ENCODE measurements around the gene TTC36. TPM values are rescaled to one million over a fixed set of nuclear protein-coding genes. Genes with fewer than 3 reads are reported as not detected.

TTC36 gene
- total and polyA plus RNA-seq, 3 experiments from 2014 or later = 0.44 to 0.59 TPM; not detected in 1

- Mint-ChIP-seq H3K36me3 (peaks cover 21 to 89% (median 28%) of the 10 kb centered on the region in 3 donors), H3K27ac (peak overlapping the region in 2 of 8 donors; percentile 52 to 78), H3K4me3 (no peak overlapping the region), H3K4me1 (peaks cover 6 to 9% (median 6%) of the 10 kb centered on the region in 3 donors), H3K27me3 (no peaks in the 10 kb centered on the region), H3K9me3 (no peaks in the 10 kb centered on the region)
- H3K27me3 ChIP-seq (ENCODE audit: insufficient read depth, low read length, poor library complexity, severe bottlenecking) = no peaks in the 10 kb centered on the region
- H3K4me1 ChIP-seq (ENCODE audit: insufficient read depth, low read length) = peaks cover 5% of the 10 kb centered on the region
- POLR2A ChIA-PET = no interaction called here
- CTCF ChIA-PET = no interaction called here
- no peak overlapping the region for H3K27ac ChIP-seq (ENCODE audit: low read depth, low read length)
- no peak for DNase-seq
- H3K4me3 ChIP-seq (ENCODE audit: low read length) = no peak overlapping the region
- H3K36me3 ChIP-seq (ENCODE audit: insufficient read depth, low read length) = peaks cover 68% of the 10 kb centered on the region
- H3K9me3 ChIP-seq (ENCODE audit: low read length) = no peaks in the 10 kb centered on the region
Observed at GRCh38 chr11:118511601-118512000, 15.7 kb upstream of the TTC36 start.

- POLR2A ChIA-PET = no interaction called here
- H3K36me3 Mint-ChIP-seq = peaks cover 21 to 77% (median 30%) of the 10 kb centered on the region in 3 donors
Observed at GRCh38 chr11:118514103-118514502, 13.2 kb upstream of the TTC36 start.

GRCh38 chr11:118519549-118519948 lies 7.7 kb upstream of the TTC36 start:
- no peaks in the 10 kb centered on the region for H3K9me3 ChIP-seq (ENCODE audit: low read length)
- no peaks in the 10 kb centered on the region for H3K4me1 ChIP-seq (ENCODE audit: insufficient read depth, low read length)
- ChIA-PET CTCF (no interaction called here), POLR2A (interaction anchor here (0.9 to 1.0 kb wide), 2 partner anchors 10 to 136 kb away, joined by 3 read pairs; no protein-coding TSS in a partner anchor)
- Mint-ChIP-seq H3K4me1 (no peaks in the 10 kb centered on the region), H3K9me3 (no peaks in the 10 kb centered on the region), H3K27me3 (no peaks in the 10 kb centered on the region), H3K4me3 (no peak overlapping the region), H3K27ac (peak overlapping the region in 4 of 8 donors; percentile 33 to 63 (median 40)), H3K36me3 (peaks cover 0 to 80% (median 13%) of the 10 kb centered on the region in 3 donors)
- peaks cover 59% of the 10 kb centered on the region for H3K36me3 ChIP-seq (ENCODE audit: insufficient read depth, low read length)
- no peak overlapping the region for H3K4me3 ChIP-seq (ENCODE audit: low read length)
- H3K27me3 ChIP-seq (ENCODE audit: insufficient read depth, low read length, poor library complexity, severe bottlenecking) = no peaks in the 10 kb centered on the region
- no peak overlapping the region for H3K27ac ChIP-seq (ENCODE audit: low read depth, low read length)
- no peak for DNase-seq

More at GRCh38 chr11:118514103-118514502, 13.2 kb upstream of the TTC36 start:
- H3K4me3 Mint-ChIP-seq = peak overlapping the region in 1 of 7 donors; percentile 1
- DNase-seq = no peak
- CTCF ChIA-PET = no interaction called here
- H3K27ac Mint-ChIP-seq = peak overlapping the region in 7 of 8 donors; percentile 27 to 92 (median 77)
- no peaks in the 10 kb centered on the region for H3K9me3 Mint-ChIP-seq
- Histone ChIP-seq H3K4me1 (ENCODE audit: insufficient read depth, low read length) (peaks cover 5% of the 10 kb centered on the region), H3K36me3 (ENCODE audit: insufficient read depth, low read length) (peaks cover 59% of the 10 kb centered on the region), H3K4me3 (ENCODE audit: low read length) (no peak overlapping the region), H3K9me3 (ENCODE audit: low read length) (no peaks in the 10 kb centered on the region), H3K27me3 (ENCODE audit: insufficient read depth, low read length, poor library complexity, severe bottlenecking) (no peaks in the 10 kb centered on the region), H3K27ac (ENCODE audit: low read depth, low read length) (no peak overlapping the region)
- H3K27me3 Mint-ChIP-seq = no peaks in the 10 kb centered on the region
- H3K4me1 Mint-ChIP-seq = peaks cover 5 to 7% (median 6%) of the 10 kb centered on the region in 3 donors

- DNase-seq = no peak
- no peak overlapping the region for H3K27ac Mint-ChIP-seq
- no peaks in the 10 kb centered on the region for H3K27me3 ChIP-seq (ENCODE audit: insufficient read depth, low read length, poor library complexity, severe bottlenecking)
- ChIA-PET CTCF (no interaction called here), POLR2A (no interaction called here)
- H3K36me3 Mint-ChIP-seq = peaks cover 0 to 68% (median 5%) of the 10 kb centered on the region in 3 donors
- no peaks in the 10 kb centered on the region for H3K9me3 Mint-ChIP-seq
- no peaks in the 10 kb centered on the region for H3K27me3 Mint-ChIP-seq
- H3K27ac ChIP-seq (ENCODE audit: low read depth, low read length) = no peak overlapping the region
- no peaks in the 10 kb centered on the region for H3K9me3 ChIP-seq (ENCODE audit: low read length)
- H3K4me1 Mint-ChIP-seq = peaks cover 0 to 14% (median 1%) of the 10 kb centered on the region in 3 donors
- H3K36me3 ChIP-seq (ENCODE audit: insufficient read depth, low read length) = peaks cover 46% of the 10 kb centered on the region
- H3K4me3 Mint-ChIP-seq = no peak overlapping the region
- no peak overlapping the region for H3K4me3 ChIP-seq (ENCODE audit: low read length)
- H3K4me1 ChIP-seq (ENCODE audit: insufficient read depth, low read length) = no peaks in the 10 kb centered on the region
Observed at GRCh38 chr11:118521892-118522311, 5.4 kb upstream of the TTC36 start.

GRCh38 chr11:118522571-118523072 lies 4.7 kb upstream of the TTC36 start:
- no peak for DNase-seq
- no peak overlapping the region for H3K4me3 Mint-ChIP-seq
- Histone ChIP-seq H3K27ac (ENCODE audit: low read depth, low read length) (no peak overlapping the region), H3K27me3 (ENCODE audit: insufficient read depth, low read length, poor library complexity, severe bottlenecking) (no peaks in the 10 kb centered on the region), H3K4me1 (ENCODE audit: insufficient read depth, low read length) (no peaks in the 10 kb centered on the region), H3K36me3 (ENCODE audit: insufficient read depth, low read length) (peaks cover 43% of the 10 kb centered on the region), H3K9me3 (ENCODE audit: low read length) (no peaks in the 10 kb centered on the region), H3K4me3 (ENCODE audit: low read length) (no peak overlapping the region)
- H3K27me3 Mint-ChIP-seq = no peaks in the 10 kb centered on the region
- H3K4me1 Mint-ChIP-seq = peaks cover 6 to 21% (median 6%) of the 10 kb centered on the region in 3 donors
- H3K27ac Mint-ChIP-seq = peak overlapping the region in 4 of 8 donors; percentile 29 to 84 (median 50)
- CTCF ChIA-PET = no interaction called here
- H3K9me3 Mint-ChIP-seq = no peaks in the 10 kb centered on the region
- POLR2A ChIA-PET = no interaction called here
- peaks cover 0 to 64% (median 5%) of the 10 kb centered on the region in 3 donors for H3K36me3 Mint-ChIP-seq

- H3K4me1 ChIP-seq (ENCODE audit: insufficient read depth, low read length) = peaks cover 6% of the 10 kb centered on the region
- Mint-ChIP-seq H3K4me1 (peaks cover 12 to 34% (median 14%) of the 10 kb centered on the region in 3 donors), H3K9me3 (no peaks in the 10 kb centered on the region), H3K36me3 (peaks cover 0 to 57% (median 5%) of the 10 kb centered on the region in 3 donors), H3K27me3 (no peaks in the 10 kb centered on the region), H3K4me3 (no peak overlapping the region), H3K27ac (peak overlapping the region in 3 of 8 donors; percentile 25 to 81 (median 48))
- ChIA-PET CTCF (no interaction called here), POLR2A (interaction anchor here (0.6 kb wide), 1 partner anchor 11 kb away, joined by 4 read pairs; no protein-coding TSS in a partner anchor)
- H3K27me3 ChIP-seq (ENCODE audit: insufficient read depth, low read length, poor library complexity, severe bottlenecking) = no peaks in the 10 kb centered on the region
- H3K27ac ChIP-seq (ENCODE audit: low read depth, low read length) = no peak overlapping the region
- H3K4me3 ChIP-seq (ENCODE audit: low read length) = no peak overlapping the region
- no peaks in the 10 kb centered on the region for H3K9me3 ChIP-seq (ENCODE audit: low read length)
- DNase-seq = no peak
- H3K36me3 ChIP-seq (ENCODE audit: insufficient read depth, low read length) = peaks cover 37% of the 10 kb centered on the region
Observed at GRCh38 chr11:118524356-118524755, 2.9 kb upstream of the TTC36 start.

- peaks cover 12% of the 10 kb centered on the region for H3K4me1 ChIP-seq (ENCODE audit: insufficient read depth, low read length)
- no peaks in the 10 kb centered on the region for H3K9me3 ChIP-seq (ENCODE audit: low read length)
- H3K27ac Mint-ChIP-seq = peak overlapping the region in 3 of 8 donors; percentile 45 to 90 (median 86)
- CTCF ChIA-PET = no interaction called here
- no peaks in the 10 kb centered on the region for H3K27me3 Mint-ChIP-seq
- H3K36me3 Mint-ChIP-seq = peaks cover 0 to 52% (median 1%) of the 10 kb centered on the region in 3 donors
- POLR2A ChIA-PET = interaction anchor here (0.6 kb wide), 4 partner anchors 12 to 140 kb away, joined by 4 to 9 read pairs (median 4); no protein-coding TSS in a partner anchor
- peaks cover 32% of the 10 kb centered on the region for H3K36me3 ChIP-seq (ENCODE audit: insufficient read depth, low read length)
- no peak overlapping the region for H3K27ac ChIP-seq (ENCODE audit: low read depth, low read length)
- no peaks in the 10 kb centered on the region for H3K27me3 ChIP-seq (ENCODE audit: insufficient read depth, low read length, poor library complexity, severe bottlenecking)
- H3K9me3 Mint-ChIP-seq = no peaks in the 10 kb centered on the region
- H3K4me3 ChIP-seq (ENCODE audit: low read length) = no peak overlapping the region
- DNase-seq = no peak
- H3K4me1 Mint-ChIP-seq = peaks cover 17 to 40% (median 20%) of the 10 kb centered on the region in 3 donors
- no peak overlapping the region for H3K4me3 Mint-ChIP-seq
Observed at GRCh38 chr11:118524757-118525470, 2.4 kb upstream of the TTC36 start.

- Histone ChIP-seq H3K27ac (ENCODE audit: low read depth, low read length) (no peak overlapping the region), H3K36me3 (ENCODE audit: insufficient read depth, low read length) (peaks cover 16% of the 10 kb centered on the region), H3K27me3 (ENCODE audit: insufficient read depth, low read length, poor library complexity, severe bottlenecking) (no peaks in the 10 kb centered on the region), H3K9me3 (ENCODE audit: low read length) (no peaks in the 10 kb centered on the region), H3K4me1 (ENCODE audit: insufficient read depth, low read length) (peaks cover 22% of the 10 kb centered on the region), H3K4me3 (ENCODE audit: low read length) (no peak overlapping the region)
- H3K27ac Mint-ChIP-seq = no peak overlapping the region
- no peak overlapping the region for H3K4me3 Mint-ChIP-seq
- POLR2A ChIA-PET = interaction anchor here (0.6 to 1.0 kb wide), 2 partner anchors 90 to 1428 kb away, joined by 3 read pairs; partner anchors contain the start of gene KMT2A
- CTCF ChIA-PET = no interaction called here
- peaks cover 25 to 50% (median 30%) of the 10 kb centered on the region in 3 donors for H3K4me1 Mint-ChIP-seq
- H3K9me3 Mint-ChIP-seq = no peaks in the 10 kb centered on the region
- DNase-seq = no peak
- peaks cover 0 to 42% (median 0%) of the 10 kb centered on the region in 3 donors for H3K36me3 Mint-ChIP-seq
- H3K27me3 Mint-ChIP-seq = peaks cover 0 to 3% of the 10 kb centered on the region in 2 donors
Observed at GRCh38 chr11:118526688-118527087, 586 bp upstream of the TTC36 start.

Data from CD8-positive, alpha-beta memory T cell (primary cell).